NCI-H2081 (cell line): ENCODE measurements around the gene GPBAR1.

ENCODE experiments used
- DNase-seq, 2 experiments: peaks; one replicate each; lab custom pipeline; 2025; lab: John Stamatoyannopoulos, UW

The GPBAR1 gene

GRCh38 chr2:218244204-218244603, 16.6 kb upstream of the GPBAR1 start:
- no peak for DNase-seq

GRCh38 chr2:218244665-218245064, 16.1 kb upstream of the GPBAR1 start:
- no peak for DNase-seq

GRCh38 chr2:218245214-218245613, 15.6 kb upstream of the GPBAR1 start:
- DNase-seq, result no peak

- no peak for DNase-seq
These were observed 11.1 kb upstream of the GPBAR1 start for GRCh38 chr2:218249691-218250090.

GRCh38 chr2:218252509-218253231, 8.1 kb upstream of the GPBAR1 start:
- DNase-seq, result no peak

- no peak for DNase-seq
These were observed 7.6 kb upstream of the GPBAR1 start for GRCh38 chr2:218253232-218253625.

- DNase-seq, result no peak
These were observed 5.4 kb upstream of the GPBAR1 start for GRCh38 chr2:218255446-218255845.

GRCh38 chr2:218256612-218257350, 4.0 kb upstream of the GPBAR1 start:
- no peak for DNase-seq

GRCh38 chr2:218257390-218257981, 3.3 kb upstream of the GPBAR1 start:
- no peak for DNase-seq

GRCh38 chr2:218259099-218259961, 1.5 kb upstream of the GPBAR1 start:
- no peak for DNase-seq

- no peak for DNase-seq
These were observed 649 bp upstream of the GPBAR1 start for GRCh38 chr2:218260166-218260565.

GRCh38 chr2:218261423-218262236, 815 bp downstream of the GPBAR1 start:
- no peak for DNase-seq

- DNase-seq, result no peak
These were observed 1.4 kb downstream of the GPBAR1 start for GRCh38 chr2:218262237-218262600.

GRCh38 chr2:218262631-218263586, 2.1 kb downstream of the GPBAR1 start:
- no peak for DNase-seq

GRCh38 chr2:218263817-218264641, 3.2 kb downstream of the GPBAR1 start:
- DNase-seq, result no peak

GRCh38 chr2:218264773-218265561, 4.2 kb downstream of the GPBAR1 start:
- DNase-seq, result no peak

- no peak for DNase-seq
These were observed 4.8 kb downstream of the GPBAR1 start for GRCh38 chr2:218265626-218266025.

GRCh38 chr2:218266316-218266979, 5.6 kb downstream of the GPBAR1 start:
- no peak for DNase-seq
